ENCODE data around the gene PPFIA2.

DNA sequence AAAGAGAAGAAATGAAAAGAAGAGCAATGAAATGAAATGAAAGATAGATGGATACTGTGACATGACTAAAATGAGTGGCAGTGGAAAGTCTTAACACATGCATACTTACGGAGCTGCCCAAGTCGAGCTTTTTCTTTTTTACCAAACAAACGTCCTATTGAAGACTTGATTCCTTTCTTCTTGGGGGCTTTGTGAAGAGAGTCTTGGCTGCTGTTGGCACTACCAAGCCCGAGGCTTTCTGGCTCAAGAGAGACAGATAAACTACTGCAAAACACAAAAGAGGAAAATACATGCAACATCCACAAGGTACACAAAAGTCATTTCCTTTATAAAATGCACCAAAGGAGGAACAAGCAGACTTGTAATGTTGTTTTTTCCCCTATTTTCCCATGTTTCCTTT lies 420.1 kb downstream of the PPFIA2 start:
- TF ChIP-seq, protein P1, sequence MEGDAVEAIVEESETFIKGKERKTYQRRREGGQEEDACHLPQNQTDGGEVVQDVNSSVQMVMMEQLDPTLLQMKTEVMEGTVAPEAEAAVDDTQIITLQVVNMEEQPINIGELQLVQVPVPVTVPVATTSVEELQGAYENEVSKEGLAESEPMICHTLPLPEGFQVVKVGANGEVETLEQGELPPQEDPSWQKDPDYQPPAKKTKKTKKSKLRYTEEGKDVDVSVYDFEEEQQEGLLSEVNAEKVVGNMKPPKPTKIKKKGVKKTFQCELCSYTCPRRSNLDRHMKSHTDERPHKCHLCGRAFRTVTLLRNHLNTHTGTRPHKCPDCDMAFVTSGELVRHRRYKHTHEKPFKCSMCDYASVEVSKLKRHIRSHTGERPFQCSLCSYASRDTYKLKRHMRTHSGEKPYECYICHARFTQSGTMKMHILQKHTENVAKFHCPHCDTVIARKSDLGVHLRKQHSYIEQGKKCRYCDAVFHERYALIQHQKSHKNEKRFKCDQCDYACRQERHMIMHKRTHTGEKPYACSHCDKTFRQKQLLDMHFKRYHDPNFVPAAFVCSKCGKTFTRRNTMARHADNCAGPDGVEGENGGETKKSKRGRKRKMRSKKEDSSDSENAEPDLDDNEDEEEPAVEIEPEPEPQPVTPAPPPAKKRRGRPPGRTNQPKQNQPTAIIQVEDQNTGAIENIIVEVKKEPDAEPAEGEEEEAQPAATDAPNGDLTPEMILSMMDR (IDR thresholded peaks at IDR 0.05): no peak
- TF ChIP-seq EP300 (IDR thresholded peaks at IDR 0.05): no peak
- TF ChIP-seq POLR2AphosphoS5 (IDR thresholded peaks at IDR 0.05): no peak

All from esophagus muscularis mucosa (tissue), 4 donors.